Suppressor macrophage treated with lipopolysaccharide for 4 hours (primary cell): ENCODE measurements around the gene MAGEA2B.
"Not testable (repeated sequence)": the region's sequence is repeated elsewhere in the genome, so short reads cannot be mapped to it uniquely, and the experiment has no call there.

Experiments used
- DNase-seq: peaks from one replicate; pipeline ENCODE4 v3.0.0-alpha.2; 2020

Gene MAGEA2B

GRCh38 chrX:152758918-152759317, 44.5 kb downstream of the MAGEA2B start, which contains the start of gene CSAG3:
TSS of gene CSAG3 (plus strand) at chrX:152759218.
- DNase-seq: not testable (repeated sequence)

- not testable (repeated sequence) for DNase-seq
Measured at GRCh38 chrX:152759544-152759943, 45.1 kb downstream of the MAGEA2B start.

- not testable (repeated sequence) for DNase-seq
Measured at GRCh38 chrX:152761582-152761981, 47.2 kb downstream of the MAGEA2B start.

GRCh38 chrX:152766562-152766961, 52.1 kb downstream of the MAGEA2B start:
- not testable (repeated sequence) for DNase-seq
